Smooth muscle cell (in vitro differentiated cells): ENCODE measurements around the gene KRTAP22-2. TPM values are rescaled to one million over a fixed set of nuclear protein-coding genes. Genes with fewer than 3 reads are reported as not detected.

Source experiments
- DNase-seq: peaks from one replicate; lab custom pipeline; 2025; ENCODE audit not compliant: unreplicated experiment; lab: John Stamatoyannopoulos, UW
- H2AFZ ChIP-seq: fragments of 200-600 bp; sonication (generic); 2 replicates; pipeline ENCODE4 v1.6.0; 2016; ENCODE audit warnings: antibody characterized with exemption, low read depth, mild to moderate bottlenecking
- H3F3A ChIP-seq: fragments of 200-600 bp; sonication (generic); 2 replicates; pipeline ENCODE4 v1.6.0; 2017; ENCODE audit warnings: antibody characterized with exemption, low read depth
- H3K27ac ChIP-seq: fragments of 200-600 bp; sonication (generic); 2 replicates; pipeline ENCODE4 v1.5.1; 2016; ENCODE audit warnings: low read depth, mild to moderate bottlenecking
- H3K27me3 ChIP-seq: fragments of 200-600 bp; sonication (generic); 2 replicates; pipeline ENCODE4 v1.6.1; 2016; ENCODE audit warnings: low read depth, mild to moderate bottlenecking
- H3K36me3 ChIP-seq: fragments of 200-600 bp; sonication (generic); 2 replicates; pipeline ENCODE4 v1.5.1; 2016; ENCODE audit warnings: low read depth
- H3K4me1 ChIP-seq: fragments of 200-600 bp; sonication (generic); 2 replicates; pipeline ENCODE4 v1.5.1; 2016; ENCODE audit warnings: low read depth
- H3K4me2 ChIP-seq: fragments of 200-600 bp; sonication (generic); 2 replicates; pipeline ENCODE4 v1.6.0; 2016; ENCODE audit warnings: mild to moderate bottlenecking
- H3K4me3 ChIP-seq: fragments of 200-600 bp; sonication (generic); 2 replicates; pipeline ENCODE4 v1.5.1; 2016; ENCODE audit warnings: mild to moderate bottlenecking
- H3K79me2 ChIP-seq: fragments of 200-600 bp; sonication (generic); 2 replicates; pipeline ENCODE4 v1.6.0; 2016; ENCODE audit warnings: low read depth, mild to moderate bottlenecking
- H3K9ac ChIP-seq: fragments of 200-600 bp; sonication (generic); 2 replicates; pipeline ENCODE4 v1.6.0; 2016; ENCODE audit warnings: low read depth
- H3K9me3 ChIP-seq: fragments of 200-600 bp; sonication (generic); replicated peaks from 2 replicates; pipeline ENCODE4 v1.5.1; 2016; ENCODE audit warnings: low read depth
- H4K20me1 ChIP-seq: fragments of 200-600 bp; sonication (generic); 2 replicates; pipeline ENCODE4 v1.6.0; 2016; ENCODE audit warnings: low read depth
- WGBS: methylation state at CpG from one replicate; pipeline ENCODE4 v1.1.7; 2016; ENCODE audit warnings: low lambda C conversion rate; 5-methylcytosine and 5-hydroxymethylcytosine counted together
- polyA plus RNA-seq: library from polyadenylated mRNA; unstranded; fragments of >200 nt; fragmentation: Nextera tagmentation; extraction: Ambion mirVana; gene quantifications from 2 replicates; pipeline ENCODE4 v1.2.1, GENCODE V29; 2016
- total RNA-seq: library from RNA; depleted of rRNA; stranded (reverse); fragments of >200 nt; gene quantifications from 2 replicates; pipeline ENCODE4 v1.2.3, GENCODE V29; 2014
- TF ChIP-seq, protein P1 (sequence below): fragments of 200-600 bp; sonication (generic); IDR thresholded peaks from 2 replicates; pipeline ENCODE4 v1.5.1; 2017; ENCODE audit warnings: borderline replicate concordance, mild to moderate bottlenecking, antibody characterized with exemption; ENCODE audit not compliant: insufficient read depth, poor library complexity, severe bottlenecking

Gene KRTAP22-2
- total and polyA plus RNA-seq, 2 experiments from 2014 or later, result not detected

- Histone ChIP-seq H3K4me1 (no peaks in the 10 kb centered on the region), H3F3A (no peaks in the 10 kb centered on the region), H3K4me3 (no peak overlapping the region), H3K36me3 (no peaks in the 10 kb centered on the region), H4K20me1 (no peaks in the 10 kb centered on the region), H3K79me2 (no peaks in the 10 kb centered on the region), H2AFZ (no peak overlapping the region), H3K27ac (no peak overlapping the region), H3K9ac (no peak overlapping the region), H3K9me3 (no peaks in the 10 kb centered on the region), H3K27me3 (no peaks in the 10 kb centered on the region), H3K4me2 (no peak overlapping the region)
- TF ChIP-seq, protein P1, sequence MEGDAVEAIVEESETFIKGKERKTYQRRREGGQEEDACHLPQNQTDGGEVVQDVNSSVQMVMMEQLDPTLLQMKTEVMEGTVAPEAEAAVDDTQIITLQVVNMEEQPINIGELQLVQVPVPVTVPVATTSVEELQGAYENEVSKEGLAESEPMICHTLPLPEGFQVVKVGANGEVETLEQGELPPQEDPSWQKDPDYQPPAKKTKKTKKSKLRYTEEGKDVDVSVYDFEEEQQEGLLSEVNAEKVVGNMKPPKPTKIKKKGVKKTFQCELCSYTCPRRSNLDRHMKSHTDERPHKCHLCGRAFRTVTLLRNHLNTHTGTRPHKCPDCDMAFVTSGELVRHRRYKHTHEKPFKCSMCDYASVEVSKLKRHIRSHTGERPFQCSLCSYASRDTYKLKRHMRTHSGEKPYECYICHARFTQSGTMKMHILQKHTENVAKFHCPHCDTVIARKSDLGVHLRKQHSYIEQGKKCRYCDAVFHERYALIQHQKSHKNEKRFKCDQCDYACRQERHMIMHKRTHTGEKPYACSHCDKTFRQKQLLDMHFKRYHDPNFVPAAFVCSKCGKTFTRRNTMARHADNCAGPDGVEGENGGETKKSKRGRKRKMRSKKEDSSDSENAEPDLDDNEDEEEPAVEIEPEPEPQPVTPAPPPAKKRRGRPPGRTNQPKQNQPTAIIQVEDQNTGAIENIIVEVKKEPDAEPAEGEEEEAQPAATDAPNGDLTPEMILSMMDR, result no peak
- DNase-seq, result no peak
- 90% methylated on average over 4 of the region's 4 CpGs for WGBS
These were observed 37.9 kb upstream of the KRTAP22-2 start for GRCh38 chr21:30628109-30628508.

GRCh38 chr21:30625449-30626165 is 35.4 kb upstream of the KRTAP22-2 start:
- no peaks in the 10 kb centered on the region for H3K9me3 ChIP-seq

DNA sequence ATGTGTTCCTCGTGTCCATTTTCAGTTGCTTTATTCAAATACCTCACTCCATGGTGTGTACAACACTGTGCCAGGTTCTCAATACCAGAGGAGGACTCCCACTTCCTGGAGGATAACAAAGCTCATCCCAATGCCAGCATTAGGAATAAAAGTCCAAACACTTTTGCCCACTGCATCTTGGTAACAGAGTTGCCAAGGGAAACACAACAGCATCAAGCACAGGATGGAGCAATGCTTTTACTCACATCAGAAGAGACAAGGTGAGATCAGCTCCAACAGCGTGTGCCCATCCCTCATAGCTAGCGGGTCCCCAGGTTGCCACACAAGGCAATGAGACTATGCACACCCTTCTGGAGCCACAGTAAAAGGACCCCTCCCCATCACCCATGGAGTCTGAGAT is 33.2 kb upstream of the KRTAP22-2 start:
- Histone ChIP-seq H4K20me1 (no peaks in the 10 kb centered on the region), H3K9me3 (no peaks in the 10 kb centered on the region), H3K4me3 (no peak overlapping the region), H3K4me1 (no peaks in the 10 kb centered on the region), H3K9ac (no peak overlapping the region), H3K27me3 (no peaks in the 10 kb centered on the region), H3K36me3 (no peaks in the 10 kb centered on the region), H2AFZ (no peak overlapping the region), H3K27ac (no peak overlapping the region), H3F3A (no peaks in the 10 kb centered on the region), H3K4me2 (no peak overlapping the region), H3K79me2 (no peaks in the 10 kb centered on the region)
- 91% methylated on average over 3 of the region's 3 CpGs for WGBS
- no peak for DNase-seq
- TF ChIP-seq, protein P1, result no peak

More at GRCh38 chr21:30625449-30626165, 35.4 kb upstream of the KRTAP22-2 start:
- Histone ChIP-seq H3K9ac (no peak overlapping the region), H3K4me1 (no peaks in the 10 kb centered on the region), H3K4me2 (no peak overlapping the region), H4K20me1 (no peaks in the 10 kb centered on the region), H3K27me3 (no peaks in the 10 kb centered on the region), H3K4me3 (no peak overlapping the region), H3K27ac (no peak overlapping the region), H2AFZ (no peak overlapping the region), H3F3A (no peaks in the 10 kb centered on the region), H3K36me3 (no peaks in the 10 kb centered on the region), H3K79me2 (no peaks in the 10 kb centered on the region)
- DNase-seq, result no peak
- 72% methylated on average over 4 of the region's 4 CpGs for WGBS
- TF ChIP-seq, protein P1, result no peak

- Histone ChIP-seq H3K27me3 (no peaks in the 10 kb centered on the region), H3K9ac (no peak within 1 kb of the TSS), H3K4me3 (no peak within 1 kb of the TSS), H3K79me2 (no peaks in the 10 kb centered on the region), H2AFZ (no peak within 1 kb of the TSS), H3K27ac (no peak within 1 kb of the TSS), H3K4me1 (no peaks in the 10 kb centered on the region), H3K9me3 (no peaks in the 10 kb centered on the region), H3K36me3 (no peaks in the 10 kb centered on the region), H3K4me2 (no peak within 1 kb of the TSS), H3F3A (no peaks in the 10 kb centered on the region), H4K20me1 (no peaks in the 10 kb centered on the region)
- TF ChIP-seq, protein P1, result no peak
- WGBS, result 83% methylated on average over 3 of the region's 3 CpGs
- DNase-seq, result no peak
These were observed 30.3 kb upstream of the KRTAP22-2 start, which contains the start of gene KRTAP20-4 for GRCh38 chr21:30620522-30620921. TSS of gene KRTAP20-4 (plus strand) at chr21:30620627.
